ENCODE measurements around the gene ORM2.

DNA sequence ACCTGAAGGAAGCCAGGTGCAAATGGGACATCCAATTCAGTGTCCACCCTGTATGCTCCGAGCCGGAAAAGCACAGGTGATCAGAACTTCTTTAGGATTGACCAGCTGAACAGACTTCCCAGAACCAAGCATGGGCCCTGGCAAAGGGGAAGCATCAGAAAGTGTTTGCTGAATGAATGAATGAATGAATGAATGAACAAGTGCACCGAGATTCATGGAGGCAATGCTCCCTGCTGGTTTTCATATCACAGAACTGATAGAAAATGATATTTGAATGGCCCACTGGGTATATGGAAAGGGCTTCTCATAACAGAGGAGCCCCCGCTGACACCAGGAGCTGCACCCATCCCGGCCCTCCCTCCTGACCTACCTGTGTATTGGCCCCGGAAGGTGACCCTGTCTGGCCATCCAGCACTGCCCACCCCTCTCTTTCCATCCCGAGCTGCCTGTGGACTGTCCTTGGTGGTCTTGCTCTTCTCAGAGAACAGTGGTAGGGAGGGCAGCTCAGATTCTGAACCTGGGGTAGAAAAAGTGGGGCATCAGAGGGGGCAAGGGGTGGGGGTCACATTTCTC, 15.9 kb downstream of the ORM2 start:
- TF ChIP-seq MAX (IDR thresholded peaks at IDR 0.05; ENCODE audit: low read depth, low read length) (no peak), POLR2A (IDR thresholded peaks at IDR 0.05; ENCODE audit: extremely low read depth, insufficient read length) (no peak)
- TF ChIP-seq, protein P1, sequence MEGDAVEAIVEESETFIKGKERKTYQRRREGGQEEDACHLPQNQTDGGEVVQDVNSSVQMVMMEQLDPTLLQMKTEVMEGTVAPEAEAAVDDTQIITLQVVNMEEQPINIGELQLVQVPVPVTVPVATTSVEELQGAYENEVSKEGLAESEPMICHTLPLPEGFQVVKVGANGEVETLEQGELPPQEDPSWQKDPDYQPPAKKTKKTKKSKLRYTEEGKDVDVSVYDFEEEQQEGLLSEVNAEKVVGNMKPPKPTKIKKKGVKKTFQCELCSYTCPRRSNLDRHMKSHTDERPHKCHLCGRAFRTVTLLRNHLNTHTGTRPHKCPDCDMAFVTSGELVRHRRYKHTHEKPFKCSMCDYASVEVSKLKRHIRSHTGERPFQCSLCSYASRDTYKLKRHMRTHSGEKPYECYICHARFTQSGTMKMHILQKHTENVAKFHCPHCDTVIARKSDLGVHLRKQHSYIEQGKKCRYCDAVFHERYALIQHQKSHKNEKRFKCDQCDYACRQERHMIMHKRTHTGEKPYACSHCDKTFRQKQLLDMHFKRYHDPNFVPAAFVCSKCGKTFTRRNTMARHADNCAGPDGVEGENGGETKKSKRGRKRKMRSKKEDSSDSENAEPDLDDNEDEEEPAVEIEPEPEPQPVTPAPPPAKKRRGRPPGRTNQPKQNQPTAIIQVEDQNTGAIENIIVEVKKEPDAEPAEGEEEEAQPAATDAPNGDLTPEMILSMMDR (IDR thresholded peaks at IDR 0.05; ENCODE audit: low read depth, low read length): no peak

Data from NB4 (cell line).